HEK293 (cell line): ENCODE results near the gene COL5A1.

ENCODE experiments used
- GLIS1 ChIP-seq: fragments of 450-650 bp; formaldehyde crosslinking; IDR thresholded peaks from 2 replicates; pipeline ENCODE4 v1.5.1; 2016; ENCODE audit warnings: missing biosample characterization, missing genetic modification characterization
- GLIS2 ChIP-seq: fragments of 450-650 bp; formaldehyde crosslinking; IDR thresholded peaks from 2 replicates; pipeline ENCODE4 v1.5.1; 2016; ENCODE audit warnings: missing biosample characterization, missing genetic modification characterization
- KLF7 ChIP-seq: fragments of 450-650 bp; formaldehyde crosslinking; IDR thresholded peaks from 2 replicates; pipeline ENCODE4 v1.5.1; 2016; ENCODE audit warnings: missing biosample characterization, missing genetic modification characterization, borderline replicate concordance
- KLF9 ChIP-seq: fragments of 450-650 bp; formaldehyde crosslinking; IDR thresholded peaks from 2 replicates; pipeline ENCODE4 v1.5.1; 2016; ENCODE audit warnings: missing biosample characterization, missing genetic modification characterization, low read depth
- YY2 ChIP-seq: fragments of 450-650 bp; formaldehyde crosslinking; IDR thresholded peaks from 2 replicates; pipeline ENCODE4 v1.5.1; 2016; ENCODE audit warnings: missing biosample characterization, missing genetic modification characterization
- ZBTB20 ChIP-seq: fragments of 450-650 bp; formaldehyde crosslinking; IDR thresholded peaks from 2 replicates; pipeline ENCODE4 v1.5.1; 2016; ENCODE audit warnings: missing biosample characterization, missing genetic modification characterization
- ZBTB8A ChIP-seq: fragments of 450-650 bp; formaldehyde crosslinking; IDR thresholded peaks from 2 replicates; pipeline ENCODE4 v1.5.1; 2016; ENCODE audit warnings: missing biosample characterization, missing genetic modification characterization
- ZIC2 ChIP-seq: fragments of 450-650 bp; formaldehyde crosslinking; IDR thresholded peaks from 2 replicates; pipeline ENCODE4 v1.5.1; 2016; ENCODE audit warnings: missing biosample characterization, missing genetic modification characterization
- ZNF10 ChIP-seq: fragments of 450-650 bp; formaldehyde crosslinking; IDR thresholded peaks from 2 replicates; pipeline ENCODE4 v1.5.1; 2017; ENCODE audit warnings: missing biosample characterization, missing genetic modification characterization
- ZNF133 ChIP-seq: fragments of 450-650 bp; formaldehyde crosslinking; IDR thresholded peaks from 2 replicates; pipeline ENCODE4 v1.5.1; 2016; ENCODE audit warnings: missing biosample characterization, missing genetic modification characterization
- ZNF335 ChIP-seq: fragments of 450-650 bp; formaldehyde crosslinking; conservative IDR thresholded peaks from 2 replicates; pipeline ENCODE4 v1.5.1; 2016; ENCODE audit warnings: missing biosample characterization, missing genetic modification characterization
- ZNF37A ChIP-seq: fragments of 450-650 bp; IDR thresholded peaks from 2 replicates; pipeline ENCODE4 v1.5.1; 2018; ENCODE audit warnings: missing biosample characterization, missing genetic modification characterization
- ZNF548 ChIP-seq: fragments of 450-650 bp; formaldehyde crosslinking; IDR thresholded peaks from 2 replicates; pipeline ENCODE4 v1.5.1; 2016; ENCODE audit warnings: missing biosample characterization, missing genetic modification characterization
- ZNF623 ChIP-seq: fragments of 450-650 bp; formaldehyde crosslinking; IDR thresholded peaks from 2 replicates; pipeline ENCODE4 v1.5.1; 2016; ENCODE audit warnings: missing biosample characterization, missing genetic modification characterization
- ZNF660 ChIP-seq: fragments of 450-650 bp; IDR thresholded peaks from 2 replicates; pipeline ENCODE4 v1.5.1; 2018; ENCODE audit warnings: missing biosample characterization, mild to moderate bottlenecking, missing genetic modification characterization
- ZNF707 ChIP-seq: fragments of 450-650 bp; formaldehyde crosslinking; IDR thresholded peaks from 2 replicates; pipeline ENCODE4 v1.5.1; 2016; ENCODE audit warnings: missing biosample characterization, missing genetic modification characterization
- ZNF768 ChIP-seq: fragments of 450-650 bp; formaldehyde crosslinking; IDR thresholded peaks from 2 replicates; pipeline ENCODE4 v1.5.1; 2018; ENCODE audit warnings: missing biosample characterization, mild to moderate bottlenecking, missing genetic modification characterization
- ZNF791 ChIP-seq: fragments of 450-650 bp; formaldehyde crosslinking; IDR thresholded peaks from 2 replicates; pipeline ENCODE4 v1.5.1; 2016; ENCODE audit warnings: missing biosample characterization, missing genetic modification characterization
- TF ChIP-seq, protein P1 (sequence below): fragments of 450-650 bp; formaldehyde crosslinking; IDR thresholded peaks from 2 replicates; pipeline ENCODE4 v1.5.1; 2016; ENCODE audit warnings: missing biosample characterization, missing genetic modification characterization, low read depth
- TF ChIP-seq, protein P2 (sequence below): fragments of 450-650 bp; IDR thresholded peaks from 2 replicates; pipeline ENCODE4 v1.5.1; 2018; ENCODE audit warnings: missing biosample characterization, missing genetic modification characterization
- TF ChIP-seq, protein P3 (sequence below): fragments of 450-650 bp; formaldehyde crosslinking; IDR thresholded peaks from 2 replicates; pipeline ENCODE4 v1.5.1; 2016; ENCODE audit warnings: missing biosample characterization, missing genetic modification characterization
- TF ChIP-seq, protein P4 (sequence below): fragments of 450-650 bp; formaldehyde crosslinking; IDR thresholded peaks from 2 replicates; pipeline ENCODE4 v1.5.1; 2016; ENCODE audit warnings: missing biosample characterization, missing genetic modification characterization
- TF ChIP-seq, protein P5 (sequence below): fragments of 450-650 bp; formaldehyde crosslinking; IDR thresholded peaks from 2 replicates; pipeline ENCODE4 v1.5.1; 2016; ENCODE audit warnings: missing biosample characterization, missing genetic modification characterization
- TF ChIP-seq, protein P6 (sequence below): fragments of 450-650 bp; formaldehyde crosslinking; IDR thresholded peaks from 2 replicates; pipeline ENCODE4 v1.5.1; 2016; ENCODE audit warnings: missing biosample characterization, missing genetic modification characterization
- TF ChIP-seq, protein P7 (sequence below): fragments of 450-650 bp; formaldehyde crosslinking; IDR thresholded peaks from 2 replicates; pipeline ENCODE4 v1.5.1; 2016; ENCODE audit warnings: missing biosample characterization, missing genetic modification characterization

COL5A1 gene

DNA sequence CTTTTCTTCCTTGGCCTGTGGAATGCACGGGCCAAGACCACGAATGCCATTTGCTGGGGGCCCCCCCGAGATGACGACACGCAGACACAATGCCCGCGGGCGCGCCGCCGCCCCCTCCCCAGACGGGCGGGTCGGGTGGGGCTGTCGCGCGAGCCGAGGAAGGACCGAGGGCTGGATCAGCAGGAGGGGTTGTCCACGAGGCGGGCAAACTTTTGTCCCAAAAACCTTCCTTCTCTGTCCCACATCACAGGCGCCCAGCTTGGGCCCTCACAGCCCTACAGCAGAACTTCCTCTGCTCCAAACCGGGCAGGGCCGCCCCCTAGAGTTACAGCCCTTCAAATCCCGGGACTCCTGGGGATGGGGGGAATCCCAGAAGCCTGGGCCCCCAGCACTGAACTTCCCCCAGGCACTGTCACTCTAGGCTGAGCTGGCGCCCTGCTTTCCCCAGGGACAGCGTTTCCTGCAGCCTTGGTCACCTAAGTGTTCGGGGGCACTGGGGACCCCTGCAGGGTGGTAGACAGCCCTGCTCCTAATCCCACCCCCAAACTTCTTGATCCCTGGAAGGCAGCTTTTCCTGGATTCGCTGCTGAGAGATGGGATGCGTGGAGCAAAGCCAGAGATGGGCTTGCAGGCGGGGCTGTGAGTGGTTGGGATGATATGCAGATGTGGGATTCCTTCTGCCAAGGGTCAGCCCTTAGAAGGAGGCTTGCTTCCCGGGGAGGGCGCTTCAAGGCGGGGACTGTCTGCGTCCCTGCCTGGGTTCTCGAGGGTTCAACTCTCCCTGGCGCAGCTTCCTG, 980 bp downstream of the COL5A1 start (continued):
- TF ChIP-seq KLF9 (tag by site-specific recombination), result no peak
- TF ChIP-seq, protein P1, sequence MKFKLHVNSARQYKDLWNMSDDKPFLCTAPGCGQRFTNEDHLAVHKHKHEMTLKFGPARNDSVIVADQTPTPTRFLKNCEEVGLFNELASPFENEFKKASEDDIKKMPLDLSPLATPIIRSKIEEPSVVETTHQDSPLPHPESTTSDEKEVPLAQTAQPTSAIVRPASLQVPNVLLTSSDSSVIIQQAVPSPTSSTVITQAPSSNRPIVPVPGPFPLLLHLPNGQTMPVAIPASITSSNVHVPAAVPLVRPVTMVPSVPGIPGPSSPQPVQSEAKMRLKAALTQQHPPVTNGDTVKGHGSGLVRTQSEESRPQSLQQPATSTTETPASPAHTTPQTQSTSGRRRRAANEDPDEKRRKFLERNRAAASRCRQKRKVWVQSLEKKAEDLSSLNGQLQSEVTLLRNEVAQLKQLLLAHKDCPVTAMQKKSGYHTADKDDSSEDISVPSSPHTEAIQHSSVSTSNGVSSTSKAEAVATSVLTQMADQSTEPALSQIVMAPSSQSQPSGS, result no peak
- TF ChIP-seq, protein P2, sequence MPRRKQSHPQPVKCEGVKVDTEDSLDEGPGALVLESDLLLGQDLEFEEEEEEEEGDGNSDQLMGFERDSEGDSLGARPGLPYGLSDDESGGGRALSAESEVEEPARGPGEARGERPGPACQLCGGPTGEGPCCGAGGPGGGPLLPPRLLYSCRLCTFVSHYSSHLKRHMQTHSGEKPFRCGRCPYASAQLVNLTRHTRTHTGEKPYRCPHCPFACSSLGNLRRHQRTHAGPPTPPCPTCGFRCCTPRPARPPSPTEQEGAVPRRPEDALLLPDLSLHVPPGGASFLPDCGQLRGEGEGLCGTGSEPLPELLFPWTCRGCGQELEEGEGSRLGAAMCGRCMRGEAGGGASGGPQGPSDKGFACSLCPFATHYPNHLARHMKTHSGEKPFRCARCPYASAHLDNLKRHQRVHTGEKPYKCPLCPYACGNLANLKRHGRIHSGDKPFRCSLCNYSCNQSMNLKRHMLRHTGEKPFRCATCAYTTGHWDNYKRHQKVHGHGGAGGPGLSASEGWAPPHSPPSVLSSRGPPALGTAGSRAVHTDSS (tag by site-specific recombination), result no peak
- TF ChIP-seq, protein P3, sequence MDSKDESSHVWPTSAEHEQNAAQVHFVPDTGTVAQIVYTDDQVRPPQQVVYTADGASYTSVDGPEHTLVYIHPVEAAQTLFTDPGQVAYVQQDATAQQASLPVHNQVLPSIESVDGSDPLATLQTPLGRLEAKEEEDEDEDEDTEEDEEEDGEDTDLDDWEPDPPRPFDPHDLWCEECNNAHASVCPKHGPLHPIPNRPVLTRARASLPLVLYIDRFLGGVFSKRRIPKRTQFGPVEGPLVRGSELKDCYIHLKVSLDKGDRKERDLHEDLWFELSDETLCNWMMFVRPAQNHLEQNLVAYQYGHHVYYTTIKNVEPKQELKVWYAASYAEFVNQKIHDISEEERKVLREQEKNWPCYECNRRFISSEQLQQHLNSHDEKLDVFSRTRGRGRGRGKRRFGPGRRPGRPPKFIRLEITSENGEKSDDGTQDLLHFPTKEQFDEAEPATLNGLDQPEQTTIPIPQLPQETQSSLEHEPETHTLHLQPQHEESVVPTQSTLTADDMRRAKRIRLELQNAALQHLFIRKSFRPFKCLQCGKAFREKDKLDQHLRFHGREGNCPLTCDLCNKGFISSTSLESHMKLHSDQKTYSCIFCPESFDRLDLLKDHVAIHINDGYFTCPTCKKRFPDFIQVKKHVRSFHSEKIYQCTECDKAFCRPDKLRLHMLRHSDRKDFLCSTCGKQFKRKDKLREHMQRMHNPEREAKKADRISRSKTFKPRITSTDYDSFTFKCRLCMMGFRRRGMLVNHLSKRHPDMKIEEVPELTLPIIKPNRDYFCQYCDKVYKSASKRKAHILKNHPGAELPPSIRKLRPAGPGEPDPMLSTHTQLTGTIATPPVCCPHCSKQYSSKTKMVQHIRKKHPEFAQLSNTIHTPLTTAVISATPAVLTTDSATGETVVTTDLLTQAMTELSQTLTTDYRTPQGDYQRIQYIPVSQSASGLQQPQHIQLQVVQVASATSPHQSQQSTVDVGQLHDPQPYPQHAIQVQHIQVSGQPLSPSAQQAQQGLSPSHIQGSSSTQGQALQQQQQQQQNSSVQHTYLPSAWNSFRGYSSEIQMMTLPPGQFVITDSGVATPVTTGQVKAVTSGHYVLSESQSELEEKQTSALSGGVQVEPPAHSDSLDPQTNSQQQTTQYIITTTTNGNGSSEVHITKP, result peak; percentile 25; the same call in 1 of the 2 replicates
- TF ChIP-seq KLF7 (tag by site-specific recombination), result no peak
- TF ChIP-seq ZNF37A, result no peak
- 0 out of 2 replicates have a peak, but pooled peaks have one; percentile 19 for TF ChIP-seq ZBTB20 (tag by site-specific recombination)
- TF ChIP-seq, protein P4, sequence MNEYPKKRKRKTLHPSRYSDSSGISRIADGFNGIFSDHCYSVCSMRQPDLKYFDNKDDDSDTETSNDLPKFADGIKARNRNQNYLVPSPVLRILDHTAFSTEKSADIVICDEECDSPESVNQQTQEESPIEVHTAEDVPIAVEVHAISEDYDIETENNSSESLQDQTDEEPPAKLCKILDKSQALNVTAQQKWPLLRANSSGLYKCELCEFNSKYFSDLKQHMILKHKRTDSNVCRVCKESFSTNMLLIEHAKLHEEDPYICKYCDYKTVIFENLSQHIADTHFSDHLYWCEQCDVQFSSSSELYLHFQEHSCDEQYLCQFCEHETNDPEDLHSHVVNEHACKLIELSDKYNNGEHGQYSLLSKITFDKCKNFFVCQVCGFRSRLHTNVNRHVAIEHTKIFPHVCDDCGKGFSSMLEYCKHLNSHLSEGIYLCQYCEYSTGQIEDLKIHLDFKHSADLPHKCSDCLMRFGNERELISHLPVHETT (tag by site-specific recombination), result no peak
- TF ChIP-seq ZNF791 (tag by site-specific recombination), result no peak
- TF ChIP-seq ZIC2 (tag by site-specific recombination), result peak; percentile 57; the same call in 1 of the 2 replicates
- TF ChIP-seq, protein P5, sequence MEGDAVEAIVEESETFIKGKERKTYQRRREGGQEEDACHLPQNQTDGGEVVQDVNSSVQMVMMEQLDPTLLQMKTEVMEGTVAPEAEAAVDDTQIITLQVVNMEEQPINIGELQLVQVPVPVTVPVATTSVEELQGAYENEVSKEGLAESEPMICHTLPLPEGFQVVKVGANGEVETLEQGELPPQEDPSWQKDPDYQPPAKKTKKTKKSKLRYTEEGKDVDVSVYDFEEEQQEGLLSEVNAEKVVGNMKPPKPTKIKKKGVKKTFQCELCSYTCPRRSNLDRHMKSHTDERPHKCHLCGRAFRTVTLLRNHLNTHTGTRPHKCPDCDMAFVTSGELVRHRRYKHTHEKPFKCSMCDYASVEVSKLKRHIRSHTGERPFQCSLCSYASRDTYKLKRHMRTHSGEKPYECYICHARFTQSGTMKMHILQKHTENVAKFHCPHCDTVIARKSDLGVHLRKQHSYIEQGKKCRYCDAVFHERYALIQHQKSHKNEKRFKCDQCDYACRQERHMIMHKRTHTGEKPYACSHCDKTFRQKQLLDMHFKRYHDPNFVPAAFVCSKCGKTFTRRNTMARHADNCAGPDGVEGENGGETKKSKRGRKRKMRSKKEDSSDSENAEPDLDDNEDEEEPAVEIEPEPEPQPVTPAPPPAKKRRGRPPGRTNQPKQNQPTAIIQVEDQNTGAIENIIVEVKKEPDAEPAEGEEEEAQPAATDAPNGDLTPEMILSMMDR, result peak; percentile 35; the same call in 1 of the 2 replicates
- peak; percentile 68 for TF ChIP-seq GLIS2 (tag by site-specific recombination)
- no peak for TF ChIP-seq ZNF548 (tag by site-specific recombination)
- TF ChIP-seq ZNF133 (tag by site-specific recombination), result no peak
- TF ChIP-seq, protein P6, sequence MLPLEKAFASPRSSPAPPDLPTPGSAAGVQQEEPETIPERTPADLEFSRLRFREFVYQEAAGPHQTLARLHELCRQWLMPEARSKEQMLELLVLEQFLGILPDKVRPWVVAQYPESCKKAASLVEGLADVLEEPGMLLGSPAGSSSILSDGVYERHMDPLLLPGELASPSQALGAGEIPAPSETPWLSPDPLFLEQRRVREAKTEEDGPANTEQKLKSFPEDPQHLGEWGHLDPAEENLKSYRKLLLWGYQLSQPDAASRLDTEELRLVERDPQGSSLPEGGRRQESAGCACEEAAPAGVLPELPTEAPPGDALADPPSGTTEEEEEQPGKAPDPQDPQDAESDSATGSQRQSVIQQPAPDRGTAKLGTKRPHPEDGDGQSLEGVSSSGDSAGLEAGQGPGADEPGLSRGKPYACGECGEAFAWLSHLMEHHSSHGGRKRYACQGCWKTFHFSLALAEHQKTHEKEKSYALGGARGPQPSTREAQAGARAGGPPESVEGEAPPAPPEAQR (tag by site-specific recombination), result no peak
- TF ChIP-seq, protein P7, sequence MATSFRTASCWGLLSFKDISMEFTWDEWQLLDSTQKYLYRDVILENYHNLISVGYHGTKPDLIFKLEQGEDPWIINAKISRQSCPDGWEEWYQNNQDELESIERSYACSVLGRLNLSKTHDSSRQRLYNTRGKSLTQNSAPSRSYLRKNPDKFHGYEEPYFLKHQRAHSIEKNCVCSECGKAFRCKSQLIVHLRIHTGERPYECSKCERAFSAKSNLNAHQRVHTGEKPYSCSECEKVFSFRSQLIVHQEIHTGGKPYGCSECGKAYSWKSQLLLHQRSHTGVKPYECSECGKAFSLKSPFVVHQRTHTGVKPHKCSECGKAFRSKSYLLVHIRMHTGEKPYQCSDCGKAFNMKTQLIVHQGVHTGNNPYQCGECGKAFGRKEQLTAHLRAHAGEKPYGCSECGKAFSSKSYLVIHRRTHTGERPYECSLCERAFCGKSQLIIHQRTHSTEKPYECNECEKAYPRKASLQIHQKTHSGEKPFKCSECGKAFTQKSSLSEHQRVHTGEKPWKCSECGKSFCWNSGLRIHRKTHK (tag by site-specific recombination), result no peak
- TF ChIP-seq ZNF707 (tag by site-specific recombination), result no peak
- no peak for TF ChIP-seq ZNF623 (tag by site-specific recombination)
- no peak for TF ChIP-seq ZNF660
- peak; percentile 79 for TF ChIP-seq GLIS1
- no peak for TF ChIP-seq ZNF768 (tag by site-specific recombination)
- TF ChIP-seq ZNF335 (tag by site-specific recombination), result peak; percentile 47; the same call in 1 of the 2 replicates
- no peak for TF ChIP-seq YY2 (tag by site-specific recombination)
- peak; percentile 55 for TF ChIP-seq ZBTB8A (tag by site-specific recombination)
- no peak for TF ChIP-seq ZNF10 (tag by site-specific recombination)
